H9 (cell line): ENCODE data around the gene REG1A. TPM values are rescaled to one million over a fixed set of nuclear protein-coding genes. Genes with fewer than 3 reads are reported as not detected.

ENCODE experiments used
- DNase-seq: peaks from one replicate; pipeline ENCODE4 v3.0.0-alpha.2; 2017
- H2AFZ ChIP-seq: one replicate; pipeline ENCODE4 v1.6.1; 2013; ENCODE audit warnings: mild to moderate bottlenecking, low read length, control low read depth, moderate library complexity
- H2AK5ac ChIP-seq: 2 replicates; pipeline ENCODE4 v1.6.1; 2013; ENCODE audit warnings: low read length, control low read depth, mixed read lengths; ENCODE audit not compliant: insufficient read length
- H2BK120ac ChIP-seq: one replicate; pipeline ENCODE4 v1.6.1; 2013; ENCODE audit warnings: low read depth, mild to moderate bottlenecking, low read length, control low read depth, inconsistent platforms; ENCODE audit not compliant: poor library complexity, severe bottlenecking
- H2BK12ac ChIP-seq: 2 replicates; pipeline ENCODE4 v1.6.1; 2013; ENCODE audit warnings: low read length, control low read depth, mixed read lengths, low read depth; ENCODE audit not compliant: insufficient read length
- H2BK15ac ChIP-seq: 2 replicates; pipeline ENCODE4 v1.6.1; 2013; ENCODE audit warnings: low read depth, low read length, control low read depth
- H2BK20ac ChIP-seq: one replicate; pipeline ENCODE4 v1.6.1; 2013; ENCODE audit warnings: low read depth, mild to moderate bottlenecking, low read length, control low read depth, inconsistent platforms; ENCODE audit not compliant: poor library complexity, severe bottlenecking
- H2BK5ac ChIP-seq: 2 replicates; pipeline ENCODE4 v1.6.1; 2013; ENCODE audit warnings: low read length, control low read depth, mixed read lengths; ENCODE audit not compliant: insufficient read length
- H3K14ac ChIP-seq: 2 replicates; pipeline ENCODE4 v1.6.1; 2013; ENCODE audit warnings: low read length, control low read depth; ENCODE audit not compliant: insufficient read depth
- H3K18ac ChIP-seq: 2 replicates; pipeline ENCODE4 v1.6.1; 2013; ENCODE audit warnings: low read depth, mild to moderate bottlenecking, mixed read lengths, low read length, control low read depth; ENCODE audit not compliant: insufficient read length
- H3K23ac ChIP-seq: 2 replicates; pipeline ENCODE4 v1.6.1; 2013; ENCODE audit warnings: low read length, control low read depth, mixed read lengths, low read depth; ENCODE audit not compliant: insufficient read length
- H3K23me2 ChIP-seq: 2 replicates; pipeline ENCODE4 v1.6.1; 2013; ENCODE audit warnings: low read depth, mild to moderate bottlenecking, mixed read lengths, low read length, control low read depth; ENCODE audit not compliant: insufficient read length, poor library complexity, severe bottlenecking
- H3K27ac ChIP-seq: 2 replicates; pipeline ENCODE4 v1.5.1; 2013; ENCODE audit warnings: low read length, control low read depth, mixed read lengths, low read depth; ENCODE audit not compliant: insufficient read length
- H3K27me3 ChIP-seq: 2 replicates; pipeline ENCODE4 v1.6.1; 2013; ENCODE audit warnings: low read length, control low read depth, inconsistent platforms; ENCODE audit not compliant: insufficient read depth
- H3K4ac ChIP-seq: 2 replicates; pipeline ENCODE4 v1.6.1; 2013; ENCODE audit warnings: low read depth, mild to moderate bottlenecking, control low read depth, inconsistent platforms, low read length, moderate library complexity
- H3K4me1 ChIP-seq: 2 replicates; pipeline ENCODE4 v1.6.1; 2013; ENCODE audit warnings: low read length, control low read depth, inconsistent platforms; ENCODE audit not compliant: insufficient read depth
- H3K4me2 ChIP-seq: 2 replicates; pipeline ENCODE4 v1.6.1; 2013; ENCODE audit warnings: low read length, control low read depth, mixed read lengths; ENCODE audit not compliant: insufficient read length, insufficient read depth
- H3K56ac ChIP-seq: 2 replicates; pipeline ENCODE4 v1.6.1; 2013; ENCODE audit warnings: low read depth, mild to moderate bottlenecking, mixed read lengths, low read length, control low read depth; ENCODE audit not compliant: insufficient read length
- H3K79me1 ChIP-seq: 2 replicates; pipeline ENCODE4 v1.6.1; 2013; ENCODE audit warnings: low read depth, mild to moderate bottlenecking, moderate library complexity, low read length, control low read depth, inconsistent platforms; ENCODE audit not compliant: insufficient read depth, poor library complexity, severe bottlenecking
- H3K79me2 ChIP-seq: 2 replicates; pipeline ENCODE4 v1.6.1; 2013; ENCODE audit warnings: low read length, control low read depth, inconsistent platforms; ENCODE audit not compliant: insufficient read depth
- H3K9ac ChIP-seq: 2 replicates; pipeline ENCODE4 v1.6.1; 2013; ENCODE audit warnings: low read length, control low read depth, mixed read lengths; ENCODE audit not compliant: insufficient read length; ENCODE audit errors: extremely low read depth
- H3K9me3 ChIP-seq: one replicate; pipeline ENCODE4 v1.6.1; 2013; ENCODE audit warnings: low read depth, low read length, inconsistent platforms; ENCODE audit not compliant: control insufficient read depth
- H3T11ph ChIP-seq: one replicate; pipeline ENCODE4 v1.6.1; 2013; ENCODE audit warnings: mild to moderate bottlenecking, low read length, control low read depth, inconsistent platforms
- H4K20me1 ChIP-seq: one replicate; pipeline ENCODE4 v1.6.1; 2013; ENCODE audit not compliant: control insufficient read depth, insufficient read length, insufficient read depth
- H4K5ac ChIP-seq: 2 replicates; pipeline ENCODE4 v1.6.1; 2013; ENCODE audit warnings: low read depth, mild to moderate bottlenecking, mixed read lengths, low read length, control low read depth; ENCODE audit not compliant: insufficient read length
- H4K8ac ChIP-seq: replicated peaks from 2 replicates; pipeline ENCODE4 v1.6.1; 2013; ENCODE audit warnings: low read length, control low read depth, mixed read lengths, low read depth; ENCODE audit not compliant: insufficient read length
- H4K91ac ChIP-seq: 2 replicates; pipeline ENCODE4 v1.6.1; 2013; ENCODE audit warnings: low read depth, mild to moderate bottlenecking, moderate library complexity, mixed read lengths, low read length, control low read depth; ENCODE audit not compliant: insufficient read length
- H3K27ac Mint-ChIP-seq, 3 experiments: 2 replicates in 2 of 3; 3 replicates in 1 of 3; pipeline ENCODE4 v1.8.0; 2020 to 2021; ENCODE audit warnings: mixed read lengths in 3 of 3, mild to moderate bottlenecking in 1 of 3, moderate library complexity in 1 of 3
- H3K27me3 Mint-ChIP-seq: 2 replicates; pipeline ENCODE4 v1.8.0; 2021; ENCODE audit warnings: low read depth, mild to moderate bottlenecking, moderate library complexity, mixed read lengths
- H3K36me3 Mint-ChIP-seq, 3 experiments: 2 replicates in 2 of 3; 3 replicates in 1 of 3; pipeline ENCODE4 v1.8.0; 2020 to 2021; ENCODE audit warnings: low read depth in 3 of 3, mixed read lengths in 3 of 3; ENCODE audit not compliant: insufficient read depth in 1 of 3
- H3K4me1 Mint-ChIP-seq, 2 experiments: 2 replicates each; pipeline ENCODE4 v1.8.0; 2020; ENCODE audit warnings: mixed read lengths in 2 of 2
- H3K4me3 Mint-ChIP-seq, 2 experiments: 2 replicates in 1 of 2; 3 replicates in 1 of 2; pipeline ENCODE4 v1.8.0; 2020 to 2021; ENCODE audit warnings: mild to moderate bottlenecking in 2 of 2, mixed read lengths in 2 of 2, moderate library complexity in 1 of 2
- H3K9me3 Mint-ChIP-seq, 2 experiments: 2 replicates in 1 of 2; 3 replicates in 1 of 2; pipeline ENCODE4 v1.8.0; 2020; ENCODE audit warnings: mild to moderate bottlenecking in 2 of 2, mixed read lengths in 2 of 2, moderate library complexity in 1 of 2
- CTCF ChIP-seq: fragments of 200-600 bp; sonication (generic); conservative IDR thresholded peaks from 3 replicates; pipeline ENCODE4 v1.8.0; 2021; ENCODE audit warnings: antibody characterized with exemption, mild to moderate bottlenecking
- WGBS: extraction: QIAGEN DNeasy Blood & Tissue Kit; methylation state at CpG from one replicate; pipeline ENCODE4 v1.1.7; 2013; ENCODE audit warnings: missing lambda C conversion rate, low lambda C conversion rate, mixed read lengths; ENCODE audit not compliant: insufficient read length; ENCODE audit errors: extremely low coverage; 5-methylcytosine and 5-hydroxymethylcytosine counted together
- total RNA-seq: library from RNA; stranded (reverse); gene quantifications from 2 replicates; pipeline ENCODE4 v1.2.1, GENCODE V29; 2021

The REG1A gene
- total RNA-seq, 1 experiment from 2014 or later, result not detected

- no peak overlapping the region for H3T11ph ChIP-seq
- H4K5ac ChIP-seq, result no peak overlapping the region
- H2BK20ac ChIP-seq, result no peak overlapping the region
- peaks cover 8% of the 10 kb centered on the region in 2 experiments for H3K4me1 Mint-ChIP-seq
- no peak overlapping the region for H3K4me2 ChIP-seq
- no peaks in the 10 kb centered on the region for H3K23me2 ChIP-seq
- H2BK12ac ChIP-seq, result no peak overlapping the region
- no peak overlapping the region for H4K8ac ChIP-seq
- H3K27me3 Mint-ChIP-seq, result peaks cover 2% of the 10 kb centered on the region
- WGBS, result no CpG with 5 or more reads among the region's 4 CpGs
- H2BK15ac ChIP-seq, result no peak overlapping the region
- H4K91ac ChIP-seq, result no peak overlapping the region
- H3K14ac ChIP-seq, result no peak overlapping the region
- no peak overlapping the region for H3K27ac Mint-ChIP-seq
- no peaks in the 10 kb centered on the region for H3K79me2 ChIP-seq
- H3K4ac ChIP-seq, result no peak overlapping the region
- H2AK5ac ChIP-seq, result no peak overlapping the region
- H3K18ac ChIP-seq, result no peak overlapping the region
- no peaks in the 10 kb centered on the region for H3K9me3 Mint-ChIP-seq
- no peak overlapping the region for H2BK120ac ChIP-seq
- H3K27ac ChIP-seq, result no peak overlapping the region
- no peak overlapping the region for H3K9ac ChIP-seq
- no peaks in the 10 kb centered on the region for H3K27me3 ChIP-seq
- no peaks in the 10 kb centered on the region for H3K9me3 ChIP-seq
- H3K79me1 ChIP-seq, result no peaks in the 10 kb centered on the region
- no peaks in the 10 kb centered on the region; a peak in 1 of 7 replicates for H3K36me3 Mint-ChIP-seq
- no peak for TF ChIP-seq CTCF
- H3K23ac ChIP-seq, result no peak overlapping the region
- no peaks in the 10 kb centered on the region for H4K20me1 ChIP-seq
- no peak overlapping the region for H2BK5ac ChIP-seq
- H3K4me3 Mint-ChIP-seq, result no peak overlapping the region
- DNase-seq, result no peak
- H3K4me1 ChIP-seq, result no peaks in the 10 kb centered on the region
- H2AFZ ChIP-seq, result no peak overlapping the region
- no peak overlapping the region for H3K56ac ChIP-seq
Measured at GRCh38 chr2:79086255-79086654, 34.0 kb upstream of the REG1A start.
